H1 (cell line): ENCODE results near the gene NFIX. TPM values are rescaled to one million over a fixed set of nuclear protein-coding genes. Genes with fewer than 3 reads are reported as not detected.

Experiments used
- BCL11A ChIP-seq, 2 experiments: IDR thresholded peaks; one replicate each; pipeline ENCODE4 v1.6.1; 2011; ENCODE audit warnings: low read depth in 2 of 2, low read length in 2 of 2, mild to moderate bottlenecking in 2 of 2
- BRCA1 ChIP-seq: IDR thresholded peaks from 2 replicates; pipeline ENCODE4 v1.6.1; 2012; ENCODE audit warnings: low read depth, low read length, improper control_type of control experiment
- CBX8 ChIP-seq: fragments of 300-800, 300-1000 bp; sonication (generic); IDR thresholded peaks from 2 replicates; pipeline ENCODE4 v1.7.1; 2016; ENCODE audit warnings: low read depth, low read length, borderline replicate concordance
- CHD1 ChIP-seq: IDR thresholded peaks from 2 replicates; pipeline ENCODE4 v1.6.1; 2012; ENCODE audit warnings: low read depth, low read length, improper control_type of control experiment
- CHD2 ChIP-seq: IDR thresholded peaks from 2 replicates; pipeline ENCODE4 v1.6.1; 2012; ENCODE audit warnings: low read length, improper control_type of control experiment
- EGR1 ChIP-seq: IDR thresholded peaks from 2 replicates; pipeline ENCODE4 v1.6.1; 2011; ENCODE audit warnings: low read depth, low read length, borderline replicate concordance
- EZH2 ChIP-seq: fragments of 200-600 bp; sonication (generic); IDR thresholded peaks from 2 replicates; pipeline ENCODE4 v1.7.1; 2012; ENCODE audit warnings: low read depth, mild to moderate bottlenecking, moderate library complexity, low read length, inconsistent platforms; ENCODE audit not compliant: severe bottlenecking
- GABPA ChIP-seq: IDR thresholded peaks from 2 replicates; pipeline ENCODE4 v1.6.1; 2011; ENCODE audit warnings: mild to moderate bottlenecking, low read length, moderate library complexity, borderline replicate concordance; ENCODE audit not compliant: insufficient read depth
- KDM1A ChIP-seq: fragments of 200-600, 300-600 bp; sonication (generic); IDR thresholded peaks from 2 replicates; pipeline ENCODE4 v1.7.1; 2016; ENCODE audit warnings: mild to moderate bottlenecking, low read length, borderline replicate concordance
- KDM4A ChIP-seq: IDR thresholded peaks from one replicate; pipeline ENCODE4 v1.7.1; 2012; ENCODE audit warnings: low read depth, mild to moderate bottlenecking, moderate library complexity, low read length, inconsistent platforms; ENCODE audit not compliant: severe bottlenecking
- NRF1 ChIP-seq: IDR thresholded peaks from 2 replicates; pipeline ENCODE4 v1.6.1; 2011; ENCODE audit warnings: mild to moderate bottlenecking, low read depth, low read length, improper control_type of control experiment
- RAD21 ChIP-seq, 2 experiments: IDR thresholded peaks in 1 of 2; conservative IDR thresholded peaks in 1 of 2; 2 replicates each; pipeline ENCODE4 v1.6.1; 2011; ENCODE audit warnings: low read depth in 2 of 2, low read length in 2 of 2, improper control_type of control experiment in 1 of 2, inconsistent platforms in 1 of 2, mild to moderate bottlenecking in 1 of 2, moderate library complexity in 1 of 2
- RFX5 ChIP-seq: IDR thresholded peaks from 2 replicates; pipeline ENCODE4 v1.6.1; 2011; ENCODE audit warnings: low read depth, low read length, improper control_type of control experiment, borderline replicate concordance
- SAP30 ChIP-seq: fragments of 300-600 bp; sonication (generic); IDR thresholded peaks from 2 replicates; pipeline ENCODE4 v1.7.1; 2012; ENCODE audit warnings: low read length, moderate library complexity, mild to moderate bottlenecking, inconsistent platforms; ENCODE audit not compliant: insufficient read depth, insufficient replicate concordance
- SP1 ChIP-seq: IDR thresholded peaks from 2 replicates; pipeline ENCODE4 v1.6.1; 2011; ENCODE audit warnings: low read depth, low read length
- SP4 ChIP-seq: IDR thresholded peaks from 2 replicates; pipeline ENCODE4 v1.6.1; 2012; ENCODE audit warnings: low read length, inconsistent platforms
- SUZ12 ChIP-seq: fragments of 200-600 bp; sonication (generic); IDR thresholded peaks from 2 replicates; pipeline ENCODE4 v1.6.1; 2012; ENCODE audit warnings: mild to moderate bottlenecking, inconsistent platforms, low read length, moderate library complexity, mixed read lengths
- TAF1 ChIP-seq: IDR thresholded peaks from 2 replicates; pipeline ENCODE4 v1.6.1; 2011; ENCODE audit warnings: mild to moderate bottlenecking, low read depth, low read length
- TAF7 ChIP-seq: optimal IDR thresholded peaks from 2 replicates; pipeline ENCODE3; 2011; ENCODE audit warnings: low read depth, mild to moderate bottlenecking, inconsistent platforms, low read length, moderate library complexity, borderline replicate concordance
- TBP ChIP-seq: IDR thresholded peaks from 2 replicates; pipeline ENCODE4 v1.6.1; 2011; ENCODE audit warnings: low read depth, low read length, improper control_type of control experiment
- TCF12 ChIP-seq: IDR thresholded peaks from 2 replicates; pipeline ENCODE4 v1.6.1; 2011; ENCODE audit warnings: low read depth, mild to moderate bottlenecking, low read length
- TEAD4 ChIP-seq: IDR thresholded peaks from 2 replicates; pipeline ENCODE4 v1.6.1; 2012; ENCODE audit warnings: low read depth, low read length, inconsistent platforms, mixed read lengths
- YY1 ChIP-seq: IDR thresholded peaks from 2 replicates; pipeline ENCODE4 v1.6.1; 2011; ENCODE audit warnings: low read depth, mild to moderate bottlenecking, low read length
- polyA plus RNA-seq, 7 experiments: library from polyadenylated mRNA; depleted of rRNA in 3 of 7; stranded (reverse) in 5 of 7; unstranded in 2 of 7; fragments of >200 nt in 5 of 7; fragments of 200-250 nt in 2 of 7; gene quantifications; 1 replicate in 5 of 7; 2 replicates in 1 of 7; 4 replicates in 1 of 7; pipeline versions ENCODE4 v1.2.1 to v1.2.3, GENCODE V29; 2011 to 2013; ENCODE audit warnings: missing spikeins in 2 of 7, mixed read lengths in 2 of 7
- total RNA-seq: library from RNA; stranded (reverse); fragmentation: NEBNext Ultra II Directional; extraction: Animal tissue kit (Norgen Biotek cat#: 25700); gene quantifications from 2 replicates; pipeline ENCODE4 v1.2.1, GENCODE V29; 2021
- TF ChIP-seq, protein P1 (sequence below): IDR thresholded peaks from 2 replicates; pipeline ENCODE4 v1.6.1; 2011; ENCODE audit warnings: low read length, improper control_type of control experiment
- TF ChIP-seq, protein P2 (sequence below): IDR thresholded peaks from 2 replicates; pipeline ENCODE4 v1.6.1; 2011; ENCODE audit warnings: low read depth, mild to moderate bottlenecking, low read length; ENCODE audit not compliant: insufficient read depth

The NFIX gene
- total and polyA plus RNA-seq, 2 of the 8 experiments (the other 6 are each of a cell fraction or from before 2014, with no cell fraction given) = 0.03 to 0.20 TPM

DNA sequence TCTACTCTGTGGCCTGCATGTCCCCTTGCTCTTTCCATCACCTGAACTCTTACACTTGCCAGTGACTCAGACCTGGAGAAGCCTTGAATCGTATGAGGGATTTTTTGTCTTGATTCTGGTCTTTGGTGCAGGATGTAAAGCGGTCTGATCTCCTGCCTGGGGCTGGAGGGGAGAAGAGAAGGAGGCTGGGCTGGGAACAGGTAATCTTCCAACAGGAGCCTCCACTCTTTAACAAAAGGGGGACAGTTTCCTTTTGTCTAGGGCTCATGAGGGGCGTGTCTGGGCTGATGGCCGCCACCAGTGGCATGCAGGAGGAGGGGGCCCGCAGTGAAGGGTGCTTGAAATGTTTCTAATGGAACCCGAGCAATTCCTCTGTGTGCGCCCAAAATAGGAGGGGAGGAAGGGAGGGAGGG lies 24.7 kb downstream of the NFIX start (continued):
- TF ChIP-seq, protein P1, sequence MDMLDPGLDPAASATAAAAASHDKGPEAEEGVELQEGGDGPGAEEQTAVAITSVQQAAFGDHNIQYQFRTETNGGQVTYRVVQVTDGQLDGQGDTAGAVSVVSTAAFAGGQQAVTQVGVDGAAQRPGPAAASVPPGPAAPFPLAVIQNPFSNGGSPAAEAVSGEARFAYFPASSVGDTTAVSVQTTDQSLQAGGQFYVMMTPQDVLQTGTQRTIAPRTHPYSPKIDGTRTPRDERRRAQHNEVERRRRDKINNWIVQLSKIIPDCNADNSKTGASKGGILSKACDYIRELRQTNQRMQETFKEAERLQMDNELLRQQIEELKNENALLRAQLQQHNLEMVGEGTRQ = no peak
- TF ChIP-seq BCL11A (IDR thresholded peaks at IDR 0.05; ENCODE audit: low read depth in 2 of 2, low read length in 2 of 2) (no peak), EGR1 (peak; percentile 83), SAP30 (no peak), SP4 (no peak), RAD21 (IDR thresholded peaks at IDR 0.05 in 1 of 2, conservative IDR thresholded peaks at IDR 0.05 in 1 of 2; ENCODE audit: low read depth in 2 of 2, low read length in 2 of 2) (no peak), TEAD4 (peak; percentile 72), GABPA (peak; percentile 57; the same call in 1 of the 2 replicates), KDM4A (no peak), TCF12 (0 out of 2 replicates have a peak, but pooled peaks have one; percentile 40), BRCA1 (no peak), KDM1A (no peak), SP1 (peak; percentile 89), NRF1 (no peak), CBX8 (no peak), CHD1 (no peak), CHD2 (no peak), TAF7 (no peak), EZH2 (peak; percentile 52), RFX5 (no peak), SUZ12 (peak; percentile 20; the same call in 1 of the 2 replicates), TAF1 (no peak), YY1 (peak; percentile 88), TBP (no peak)
- TF ChIP-seq, protein P2, sequence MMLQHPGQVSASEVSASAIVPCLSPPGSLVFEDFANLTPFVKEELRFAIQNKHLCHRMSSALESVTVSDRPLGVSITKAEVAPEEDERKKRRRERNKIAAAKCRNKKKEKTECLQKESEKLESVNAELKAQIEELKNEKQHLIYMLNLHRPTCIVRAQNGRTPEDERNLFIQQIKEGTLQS = no peak
